GM12878 (cell line): ENCODE results near the gene DDX46. TPM values are rescaled to one million over a fixed set of nuclear protein-coding genes. Genes with fewer than 3 reads are reported as not detected.

Source experiments
- ATAC-seq: fragments of 200-7000 bp; cut with Tn5 transposase; 3 replicates; pipeline ENCODE4 v1.9.1; 2020; ENCODE audit warnings: mild to moderate bottlenecking, moderate library complexity
- BruUV-seq: library from RNA; stranded (reverse); fragments of 400-500 nt; replicated peaks from 2 replicates; lab custom pipeline; 2021; lab: Mats Ljungman, UMichigan
- CTCF ChIA-PET: fragments of 300-600 bp; sonication (Branson Sonifier 250); formaldehyde crosslinking; extraction: SDS; loops from one replicate; lab custom pipeline; 2021; ENCODE audit warnings: inconsistent platforms; lab: Yijun Ruan, JAX
- POLR2A ChIA-PET: fragments of 350-600 bp; formaldehyde crosslinking; extraction: SDS; loops from one replicate; lab custom pipeline; 2021; ENCODE audit warnings: inconsistent platforms; lab: Charles Lee
- RAD21 ChIA-PET: fragments of 300-600 bp; sonication (Branson Sonifier 250); formaldehyde crosslinking; loops from one replicate; lab custom pipeline; 2023; ENCODE audit warnings: antibody characterized with exemption; ENCODE audit not compliant: unreplicated experiment; lab: Charles Lee
- SMC1A ChIA-PET: fragments of 300-600 bp; sonication (Branson Sonifier 250); formaldehyde crosslinking; loops from one replicate; lab custom pipeline; 2023; ENCODE audit not compliant: unreplicated experiment, uncharacterized antibody; lab: Charles Lee
- DNase-seq: peaks from one replicate; pipeline ENCODE4 v3.0.0-alpha.2; 2011; ENCODE audit warnings: low read depth, low spot score
- FAIRE-seq: peaks from 3 replicates; lab custom pipeline; 2011; peaks lifted over from hg19 to GRCh38; lab: Jason Lieb, UNC
- H2AFZ ChIP-seq: 2 replicates; pipeline ENCODE4 v1.6.0; 2011; ENCODE audit warnings: low read depth, low read length, control low read depth; ENCODE audit not compliant: control insufficient read depth
- H3K27ac ChIP-seq: 2 replicates; pipeline ENCODE4 v1.5.1; 2011; ENCODE audit warnings: control low read depth; ENCODE audit not compliant: control insufficient read depth, insufficient read depth
- H3K27me3 ChIP-seq, 2 experiments: replicated peaks in 1 of 2; 2 replicates each; pipeline versions ENCODE4 v1.6.0 to v1.6.1; 2011; ENCODE audit warnings: low read length in 1 of 2; ENCODE audit not compliant: control insufficient read depth in 2 of 2, insufficient read depth in 2 of 2
- H3K36me3 ChIP-seq, 2 experiments: 2 replicates each; pipeline ENCODE4 v1.5.1; 2011; ENCODE audit warnings: low read length in 1 of 2; ENCODE audit not compliant: control insufficient read depth in 2 of 2, insufficient read depth in 2 of 2
- H3K4me1 ChIP-seq: 2 replicates; pipeline ENCODE4 v1.6.1; 2011; ENCODE audit warnings: mild to moderate bottlenecking, low read length, moderate library complexity, mixed read lengths; ENCODE audit not compliant: control insufficient read depth, insufficient read depth
- H3K4me2 ChIP-seq: 2 replicates; pipeline ENCODE4 v1.6.0; 2011; ENCODE audit warnings: control low read depth; ENCODE audit not compliant: control insufficient read depth, insufficient read depth
- H3K4me3 ChIP-seq: fragments of 200-600 bp; sonication (generic); 2 replicates; pipeline ENCODE4 v1.5.1; 2016
- H3K79me2 ChIP-seq: 2 replicates; pipeline ENCODE4 v1.6.0; 2011; ENCODE audit warnings: low read length; ENCODE audit not compliant: control insufficient read depth, insufficient read depth
- H3K9ac ChIP-seq: 2 replicates; pipeline ENCODE4 v1.8.0; 2011; ENCODE audit warnings: low read length, control low read depth, mixed read lengths; ENCODE audit not compliant: control insufficient read depth, insufficient read depth
- H3K9me3 ChIP-seq: replicated peaks from 3 replicates; pipeline ENCODE4 v1.5.1; 2011; ENCODE audit warnings: mild to moderate bottlenecking, low read length; ENCODE audit not compliant: control insufficient read depth, insufficient read depth
- H4K20me1 ChIP-seq: 2 replicates; pipeline ENCODE4 v1.6.0; 2011; ENCODE audit not compliant: control insufficient read depth, insufficient read depth
- FOS ChIP-seq: IDR thresholded peaks from 3 replicates; pipeline ENCODE4 v1.6.1; 2011; ENCODE audit warnings: borderline replicate concordance; ENCODE audit not compliant: insufficient read length; ENCODE audit errors: extremely low read depth
- IRF4 ChIP-seq: IDR thresholded peaks from 2 replicates; pipeline ENCODE4 v1.6.1; 2011; ENCODE audit warnings: low read depth, low read length
- MEF2A ChIP-seq: IDR thresholded peaks from 2 replicates; pipeline ENCODE4 v1.6.1; 2011; ENCODE audit warnings: low read depth, mild to moderate bottlenecking, low read length, moderate library complexity; ENCODE audit not compliant: insufficient read depth
- NR2C1 ChIP-seq: fragments of 450-650 bp; IDR thresholded peaks from 2 replicates; pipeline ENCODE4 v1.6.1; 2017; ENCODE audit warnings: antibody characterized with exemption, mild to moderate bottlenecking, moderate library complexity
- PBX3 ChIP-seq: IDR thresholded peaks from 2 replicates; pipeline ENCODE4 v1.6.1; 2011; ENCODE audit warnings: mild to moderate bottlenecking, low read depth, low read length, moderate library complexity; ENCODE audit not compliant: insufficient replicate concordance
- ZBTB33 ChIP-seq: fragments of 450-650 bp; IDR thresholded peaks from 2 replicates; pipeline ENCODE4 v1.6.1; 2017; ENCODE audit warnings: mild to moderate bottlenecking
- WGBS: methylation state at CpG from one replicate; pipeline ENCODE4 v1.1.6; 2016; ENCODE audit warnings: low lambda C conversion rate; ENCODE audit not compliant: insufficient replicate concordance, insufficient coverage; ENCODE audit errors: missing lambda C conversion rate; 5-methylcytosine and 5-hydroxymethylcytosine counted together
- in situ Hi-C: fragments of 300-500 bp; cut with MboI; formaldehyde crosslinking; loops from 9 replicates; pipeline ENCODE4 v1.14.3; 2018; ENCODE audit warnings: mixed read lengths
- intact Hi-C: fragments of 100-400 bp; cut with micrococcal nuclease; formaldehyde crosslinking; loops from one replicate; pipeline ENCODE4 v1.14.2; 2022; ENCODE audit not compliant: unreplicated experiment
- polyA plus RNA-seq, 11 experiments: library from polyadenylated mRNA; depleted of rRNA in 4 of 11; unstranded in 6 of 11; stranded (reverse) in 5 of 11; fragments of >200 nt; fragmentation: Nextera tagmentation in 4 of 11; fragmentation: Illumina TruSeq in 1 of 11; extraction: Ambion mirVana in 4 of 11; extraction: Trizol in 1 of 11; gene quantifications; 1 replicate in 1 of 11; 2 replicates in 10 of 11; pipeline versions ENCODE4 v1.2.1 to v1.2.3, GENCODE V29; 2011 to 2016; ENCODE audit warnings: inconsistent platforms in 2 of 11, missing spikeins in 2 of 11, low read depth in 1 of 11
- total RNA-seq, 4 experiments: library from RNA; depleted of rRNA in 3 of 4; stranded (reverse); fragments of >200 nt in 3 of 4; fragmentation: Illumina TruSeq in 1 of 4; extraction: Trizol in 1 of 4; gene quantifications; 2 replicates each; pipeline versions ENCODE4 v1.2.1 to v1.2.3, GENCODE V29; 2013 to 2021

The DDX46 gene
- total and polyA plus RNA-seq, 10 of the 15 experiments (the other 5 are each of a cell fraction or from before 2014, with no cell fraction given) = 23.0 to 77.1 (median 42.2) TPM

- POLR2A ChIA-PET = interaction anchor here (0.7 kb wide), 1 partner anchor 76 kb away, joined by 3 read pairs; the partner anchor contains the start of gene TXNDC15
- WGBS = 79% methylated on average over 5 of the region's 5 CpGs
- Histone ChIP-seq H3K36me3 (peaks cover 6 to 32% of the 10 kb centered on the region in 2 experiments), H3K27me3 (no peaks in the 10 kb centered on the region), H3K79me2 (no peaks in the 10 kb centered on the region), H3K9ac (no peak overlapping the region), H4K20me1 (no peaks in the 10 kb centered on the region), H3K4me2 (no peak overlapping the region), H3K4me3 (no peak overlapping the region), H3K9me3 (no peaks in the 10 kb centered on the region), H2AFZ (no peak overlapping the region), H3K27ac (0 out of 2 replicates have a peak overlapping the region, but pooled peaks have one; percentile 22), H3K4me1 (peaks cover 5% of the 10 kb centered on the region)
- no peak for DNase-seq
- TF ChIP-seq FOS (no peak), MEF2A (peak; percentile 58; the same call in 1 of the 2 replicates), PBX3 (no peak), ZBTB33 (no peak), IRF4 (no peak), NR2C1 (no peak)
- BruUV-seq = no TSS peak
- SMC1A ChIA-PET = interaction anchor here (0.6 to 2.1 kb wide), 2 partner anchors 16 to 767 kb away, joined by 3 to 5 read pairs; no protein-coding TSS in a partner anchor
- CTCF ChIA-PET = no interaction called here
- no peak for ATAC-seq
- no peak for FAIRE-seq
- intact Hi-C loops (no loop called here), in situ Hi-C loops (no loop called here)
- RAD21 ChIA-PET = no interaction called here
These were observed 39.9 kb downstream of the DDX46 start for GRCh38 chr5:134798468-134798867.
